ENCODE results near the gene DBH. TPM values are rescaled to one million over a fixed set of nuclear protein-coding genes. Genes with fewer than 3 reads are reported as not detected.

Gene DBH
- total and polyA plus RNA-seq, 2 of the 13 experiments (the other 11 are each of a cell fraction or from before 2014, with no cell fraction given) = not detected

- in situ Hi-C loops (cut with HindIII; ENCODE audit: extremely low pct_ligation_motif_present, low pct_unique_long_range_greater_than_20kb) (no loop called here), intact Hi-C loops (cut with micrococcal nuclease; ENCODE audit: unreplicated experiment) (no loop called here)
- Histone ChIP-seq H4K20me1 (ENCODE audit: insufficient read depth, low read length) (0 out of 2 replicates have a peak, but pooled peaks cover 2% of the 10 kb centered on the region), H3K4me3 (replicated peaks in 1 of 3; ENCODE audit: insufficient read depth in 1 of 3, low read depth in 2 of 3, low read length in 3 of 3) (no peak overlapping the region), H3K27ac (ENCODE audit: extremely low read length, insufficient read depth, low read length) (no peak overlapping the region), H3K9me3 (ENCODE audit: low read length) (no peaks in the 10 kb centered on the region), H3K4me1 (ENCODE audit: insufficient read depth, low read length) (no peaks in the 10 kb centered on the region), H3K9ac (ENCODE audit: insufficient read depth, low read depth, low read length) (no peak overlapping the region), H3K36me3 (replicated peaks in 1 of 2; ENCODE audit: control insufficient read depth in 1 of 2, insufficient read depth in 2 of 2, low read length in 2 of 2) (peaks cover 0 to 11% of the 10 kb centered on the region in 2 experiments; a peak in 4 of 5 replicates), H2AFZ (ENCODE audit: low read length) (no peak overlapping the region), H3K27me3 (ENCODE audit: control insufficient read depth in 1 of 2, insufficient read depth in 2 of 2, low read length in 2 of 2) (no peaks in the 10 kb centered on the region), H3K79me2 (ENCODE audit: insufficient read depth, low read length) (no peaks in the 10 kb centered on the region), H3K4me2 (ENCODE audit: low read depth, low read length) (no peak overlapping the region)
- WGBS (ENCODE audit: low lambda C conversion rate) = 95% methylated on average over 9 of the region's 20 CpGs
- CTCF ChIA-PET (ENCODE audit: low intra/inter-chr PET ratio, low total read pairs) = no interaction called here
- DNase-seq (ENCODE audit: low spot score) (no peak), ATAC-seq (no peak), FAIRE-seq (no peak)
- TF ChIP-seq ZNF510 (CRISPR knock-in tag; IDR thresholded peaks at IDR 0.05; ENCODE audit: low read depth) (no peak), FOXA3 (CRISPR knock-in tag; IDR thresholded peaks at IDR 0.05) (no peak), SNAPC4 (CRISPR knock-in tag; IDR thresholded peaks at IDR 0.05) (no peak), HMG20A (CRISPR knock-in tag; IDR thresholded peaks at IDR 0.05; ENCODE audit: borderline replicate concordance) (no peak)
- POLR2A ChIA-PET = no interaction called here
- no TSS peak for BruUV-seq (replicated peaks)
These were observed 45.0 kb downstream of the DBH start for GRCh38 chr9:133680976-133681657.

Data from HepG2 (cell line).